ENCODE data around the gene TBX4.

The TBX4 gene

GRCh38 chr17:61465550-61466237 lies 13.5 kb downstream of the TBX4 start:
- no peak for DNase-seq (ENCODE audit: low spot score)

- DNase-seq (ENCODE audit: low spot score), result no peak
Observed at GRCh38 chr17:61466246-61466645, 14.0 kb downstream of the TBX4 start.

GRCh38 chr17:61467416-61468262 lies 15.4 kb downstream of the TBX4 start:
- DNase-seq (ENCODE audit: low spot score), result no peak

DNA sequence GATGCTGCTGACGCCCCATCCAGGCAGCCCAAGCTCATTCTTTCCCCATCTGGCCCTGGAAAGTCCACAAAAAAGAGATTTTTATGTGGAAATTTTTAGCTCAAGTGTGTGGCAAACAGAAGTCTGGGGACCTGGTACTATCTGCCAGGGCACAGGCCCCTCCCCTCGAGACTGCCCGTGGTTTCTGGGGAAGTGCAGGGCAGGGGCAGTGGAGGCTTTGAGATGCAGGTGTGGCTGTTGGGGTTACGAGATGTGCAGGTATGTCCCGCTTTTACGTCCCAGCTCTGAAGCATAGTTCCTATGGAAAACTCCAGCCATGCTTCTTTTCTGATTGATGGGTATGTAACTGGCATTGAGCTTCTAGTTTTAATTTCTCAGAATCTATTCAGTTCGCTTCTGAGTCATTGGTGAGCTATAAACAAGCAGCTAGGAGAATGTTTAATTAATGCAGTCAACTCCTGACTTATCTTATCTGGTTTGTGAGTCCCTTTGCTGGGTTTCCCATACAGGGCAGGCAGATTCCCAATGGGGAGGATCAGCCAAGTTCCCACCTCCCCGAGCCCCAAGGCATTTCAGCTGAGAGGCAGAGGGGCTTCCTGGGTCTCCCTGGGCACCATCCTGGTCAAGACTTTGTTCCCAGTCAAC lies 16.2 kb downstream of the TBX4 start:
- peak; percentile 61 for DNase-seq (ENCODE audit: low spot score)

GRCh38 chr17:61469474-61469873 lies 17.3 kb downstream of the TBX4 start:
- no peak for DNase-seq (ENCODE audit: low spot score)

GRCh38 chr17:61469949-61470348 lies 17.7 kb downstream of the TBX4 start:
- DNase-seq (ENCODE audit: low spot score), result no peak

GRCh38 chr17:61470530-61471136 lies 18.4 kb downstream of the TBX4 start:
- DNase-seq (ENCODE audit: low spot score), result no peak

DNA sequence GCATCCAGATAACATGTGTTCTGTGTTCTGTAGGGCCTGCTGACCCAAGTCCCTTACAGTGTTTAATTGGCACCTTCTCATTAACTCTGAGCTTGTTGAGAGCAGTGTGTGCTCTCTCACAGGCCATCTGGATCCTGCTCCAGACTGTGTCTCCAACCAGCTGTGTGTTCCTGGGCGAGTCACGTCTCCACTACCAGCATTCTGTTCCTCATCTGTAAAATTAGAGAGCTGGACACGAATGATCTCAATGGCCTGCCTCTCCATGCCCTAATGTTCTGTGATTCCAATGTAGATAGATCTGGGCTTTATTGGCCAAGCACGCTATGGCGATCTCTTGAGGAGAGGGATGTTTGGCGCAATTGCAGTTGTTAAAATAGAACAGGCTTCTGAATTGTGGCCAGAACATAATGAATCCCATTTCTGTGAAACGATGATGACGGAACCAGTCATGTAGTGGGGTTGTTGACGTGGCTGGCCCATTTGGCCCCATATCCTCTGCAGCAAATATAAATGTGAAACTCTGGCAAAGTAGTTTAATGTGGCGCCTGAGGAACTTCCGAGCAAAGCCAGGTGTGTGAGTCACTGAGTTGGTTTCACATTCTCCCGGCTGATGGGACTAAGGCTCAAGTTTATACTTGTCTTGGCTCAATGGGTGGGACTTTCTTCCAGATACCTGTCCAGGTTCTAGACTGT lies 22.2 kb downstream of the TBX4 start:
- DNase-seq (ENCODE audit: low spot score), result peak; percentile 72

- DNase-seq (ENCODE audit: low spot score), result no peak
Observed at GRCh38 chr17:61474934-61475333, 22.7 kb downstream of the TBX4 start.

- peak; percentile 54 for DNase-seq (ENCODE audit: low spot score)
Observed at GRCh38 chr17:61475726-61476125, 23.5 kb downstream of the TBX4 start.

GRCh38 chr17:61476476-61477203 lies 24.4 kb downstream of the TBX4 start:
- no peak for DNase-seq (ENCODE audit: low spot score)

DNA sequence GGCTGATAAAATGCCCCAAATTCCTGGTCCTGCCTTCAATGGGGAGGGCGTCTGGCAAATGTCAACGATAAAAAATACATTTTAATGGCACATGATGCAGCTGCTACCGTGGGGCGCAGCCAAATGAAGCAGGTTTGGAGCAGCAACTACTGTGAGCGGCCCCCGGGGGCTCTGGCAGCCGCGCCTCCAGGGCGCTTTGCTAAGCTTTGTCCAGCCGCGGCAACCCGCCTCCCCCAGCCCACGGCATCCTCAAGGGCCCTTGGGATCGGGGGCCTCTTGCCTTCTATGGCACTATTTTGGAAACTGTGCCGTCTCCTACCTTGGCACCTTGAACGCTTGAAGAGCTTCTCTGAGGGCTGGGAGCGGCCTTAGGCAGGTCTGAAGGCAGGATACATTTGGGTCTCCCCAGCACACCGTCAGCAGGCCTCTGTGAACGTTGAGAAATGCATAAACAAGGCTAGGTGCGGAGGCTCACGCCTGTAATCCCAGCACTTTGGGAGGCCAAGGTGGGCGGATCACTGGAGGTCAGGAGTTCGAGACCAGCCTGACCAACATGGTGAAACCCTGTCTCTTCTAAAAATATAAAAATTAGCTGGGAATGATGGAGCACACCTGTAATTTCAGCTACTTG lies 25.1 kb downstream of the TBX4 start:
- no peak for DNase-seq (ENCODE audit: low spot score)

DNA sequence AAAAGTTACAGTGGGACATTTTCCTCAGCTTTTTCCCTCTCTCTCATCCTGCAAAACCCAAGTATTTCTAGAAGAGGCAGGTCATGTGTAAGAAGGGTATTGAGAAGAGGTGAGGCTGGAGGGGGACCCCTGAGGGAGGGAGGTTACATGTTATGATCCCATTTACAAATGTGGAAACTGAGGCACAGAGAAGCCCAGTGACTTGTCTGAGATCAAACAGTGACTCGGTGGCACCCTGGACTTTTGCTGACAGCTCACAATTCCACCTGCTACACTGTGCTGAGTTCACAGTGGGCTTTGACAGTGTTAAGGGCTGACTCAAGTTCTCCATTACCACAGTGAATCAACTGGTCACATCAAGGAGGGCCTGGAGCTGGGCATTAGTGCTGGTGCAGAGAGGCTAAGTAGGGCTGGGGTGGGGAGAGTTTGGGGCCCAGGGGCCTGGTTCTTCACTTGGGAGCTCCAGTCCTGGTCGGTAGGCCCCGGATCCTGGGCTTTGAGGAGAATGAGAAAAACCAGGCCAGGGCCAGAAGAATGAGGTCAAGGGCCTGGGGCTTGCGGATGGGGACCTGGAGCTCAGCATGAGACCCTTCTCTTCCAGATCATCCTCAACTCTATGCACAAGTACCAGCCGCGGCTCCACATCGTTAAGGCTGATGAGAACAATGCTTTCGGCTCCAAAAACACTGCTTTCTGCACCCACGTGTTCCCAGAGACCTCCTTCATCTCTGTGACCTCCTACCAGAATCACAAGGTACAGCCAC lies 26.0 kb downstream of the TBX4 start:
- DNase-seq (ENCODE audit: low spot score), result no peak

GRCh38 chr17:61478790-61479492 lies 26.7 kb downstream of the TBX4 start:
- no peak for DNase-seq (ENCODE audit: low spot score)

DNA sequence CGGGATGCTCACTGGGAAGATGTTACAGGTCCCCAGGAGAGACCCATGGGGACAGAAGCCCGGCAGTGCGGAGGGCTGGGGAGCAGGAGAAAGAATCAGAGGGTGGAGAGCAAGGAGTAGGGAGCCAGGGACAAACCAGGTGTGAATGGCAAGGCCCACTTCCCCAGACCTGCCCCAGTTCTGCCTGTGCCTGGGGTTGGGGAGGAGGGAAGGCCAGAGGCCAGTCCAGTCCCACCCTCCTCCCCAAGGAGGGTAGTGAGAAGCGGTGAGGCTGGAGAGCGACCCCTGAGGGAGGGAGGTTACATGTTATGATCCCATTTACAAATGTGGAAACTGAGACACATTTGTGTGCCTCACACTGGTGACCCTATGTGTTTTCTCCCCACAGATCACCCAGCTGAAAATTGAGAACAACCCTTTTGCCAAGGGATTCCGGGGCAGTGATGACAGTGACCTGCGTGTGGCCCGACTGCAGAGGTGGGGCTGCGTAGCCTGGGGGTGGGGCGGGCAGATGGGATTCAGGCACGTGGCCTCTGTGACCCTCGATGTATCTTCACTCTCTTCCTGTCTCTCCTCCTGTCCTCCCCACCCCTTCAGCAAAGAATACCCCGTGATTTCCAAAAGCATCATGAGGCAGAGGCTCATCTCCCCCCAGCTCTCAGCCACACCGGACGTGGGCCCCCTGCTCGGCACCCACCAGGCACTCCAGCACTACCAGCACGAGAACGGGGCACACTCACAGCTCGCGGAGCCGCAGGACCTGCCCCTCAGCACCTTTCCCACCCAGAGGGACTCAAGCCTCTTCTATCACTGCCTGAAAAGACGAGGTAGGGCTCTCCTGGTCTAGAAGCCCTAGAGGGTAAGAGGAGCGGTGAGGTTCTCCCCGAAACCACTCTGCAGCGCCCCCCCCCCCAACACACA lies 27.5 kb downstream of the TBX4 start:
- no peak for DNase-seq (ENCODE audit: low spot score)

DNA sequence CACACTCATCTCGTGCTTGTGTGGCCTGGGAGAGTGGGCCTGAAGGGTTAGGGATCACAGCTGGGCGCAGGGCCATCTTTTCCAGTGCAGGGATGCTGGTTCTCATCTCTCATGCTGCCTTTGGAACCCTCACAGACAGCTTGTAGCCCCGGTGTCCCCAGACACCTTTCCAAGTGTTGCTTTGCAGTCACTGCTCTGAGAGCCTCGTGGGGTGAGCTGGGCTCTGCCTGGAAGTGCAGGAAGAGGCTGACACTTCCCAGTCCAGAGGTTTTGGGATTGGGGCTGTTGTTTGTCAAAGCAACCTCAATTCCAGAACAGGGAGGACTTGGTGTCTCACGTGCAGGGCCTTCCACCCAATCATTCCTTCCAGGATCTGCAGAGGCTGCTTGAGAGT lies 28.2 kb downstream of the TBX4 start:
- no peak for DNase-seq (ENCODE audit: low spot score)

GRCh38 chr17:61481421-61481820 lies 29.2 kb downstream of the TBX4 start:
- DNase-seq (ENCODE audit: low spot score), result no peak

DNA sequence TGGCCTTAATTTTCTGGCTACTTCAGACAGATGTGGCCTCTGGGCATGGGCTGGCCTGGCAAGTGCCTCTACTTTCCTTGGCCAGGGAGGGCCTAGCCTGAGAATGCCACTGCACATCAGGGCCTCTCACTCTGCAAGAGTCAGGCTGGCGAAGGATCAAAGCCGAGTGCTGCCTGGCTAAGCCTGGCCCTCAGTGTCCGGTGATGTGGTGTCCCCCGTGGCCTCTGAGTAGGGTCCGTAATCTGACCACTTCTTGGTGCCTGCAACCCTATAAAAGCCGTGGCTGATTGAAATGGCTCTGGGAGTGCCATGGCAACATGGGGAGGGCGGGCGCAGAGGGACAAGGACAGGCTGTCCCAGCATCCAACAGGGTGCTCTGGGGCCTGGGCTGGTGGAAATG lies 30.2 kb downstream of the TBX4 start:
- DNase-seq (ENCODE audit: low spot score), result no peak

Measured in AG08396 (cell line).